HepG2 (cell line): ENCODE data around the gene B3GAT3.

Experiments
- CTCF ChIP-seq: sonication (generic); formaldehyde crosslinking; IDR thresholded peaks from 2 replicates; pipeline ENCODE4 v1.5.0; 2020; ENCODE audit warnings: mild to moderate bottlenecking, missing genetic modification reagents, moderate library complexity
- FOXK2 ChIP-seq: fragments of 450-650 bp; IDR thresholded peaks from 2 replicates; pipeline ENCODE4 v1.6.1; 2016
- KLF16 ChIP-seq, 2 experiments: sonication (generic) in 1 of 2; formaldehyde crosslinking in 1 of 2; IDR thresholded peaks; 2 replicates each; pipeline versions ENCODE4 v1.6.1 to v1.8.0; 2016 to 2023; ENCODE audit warnings: missing genetic modification reagents in 2 of 2, missing compliant biosample characterization in 1 of 2
- MXI1 ChIP-seq: IDR thresholded peaks from 3 replicates; pipeline ENCODE4 v1.6.1; 2012; ENCODE audit warnings: low read depth, low read length, inconsistent platforms, borderline replicate concordance

DNA sequence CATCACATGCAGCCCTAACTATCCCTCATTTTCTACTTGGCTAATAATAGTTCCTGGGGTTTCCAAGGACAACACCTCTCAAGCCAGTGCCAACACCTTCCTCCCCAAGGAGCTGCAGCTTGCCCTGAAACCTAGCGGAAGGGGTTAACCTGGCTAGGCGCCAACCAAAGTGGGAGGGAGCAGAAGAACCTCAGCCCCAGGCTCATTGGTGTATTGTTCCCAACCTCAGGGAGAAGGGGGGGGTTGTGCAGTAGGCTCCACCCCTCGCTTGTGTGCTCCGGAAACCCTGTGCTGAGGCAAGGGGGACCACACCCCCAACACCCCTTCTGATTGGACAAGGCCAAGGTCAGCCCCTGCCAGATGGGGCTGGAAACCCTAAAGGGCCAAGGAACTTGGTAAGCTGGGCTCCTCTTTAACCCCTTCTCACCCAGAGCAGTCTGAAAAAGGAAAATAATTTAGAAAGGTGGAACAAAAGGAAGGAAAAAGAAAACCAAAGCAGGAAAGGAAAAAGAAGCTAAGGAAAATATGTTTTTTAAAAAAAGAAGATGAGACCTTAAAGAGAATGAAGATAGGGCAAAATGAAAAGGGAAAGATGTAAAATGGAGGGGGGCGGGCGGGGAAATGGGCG is 22.6 kb downstream of the B3GAT3 start:
- TF ChIP-seq KLF16 (CRISPR knock-in tag; IDR thresholded peaks at IDR 0.05) (no peak; a peak in 1 of 4 replicates), MXI1 (0 out of 3 replicates have a peak, but pooled peaks have one; percentile 53), CTCF (CRISPR knock-in tag) (no peak), FOXK2 (peak; percentile 39; the same call in 1 of the 2 replicates)
